T-helper 2 cell treated with Interferon-gamma antibody and Interleukin-4, amounts not matched to agents 5 μg/mL and 100 μg/mL, for 36 hours (primary cell): ENCODE results near the gene MBD4.
A peak's percentile ranks its signal among the peaks of the same experiment; 100 is the strongest.

ENCODE experiments used
- DNase-seq: peaks from one replicate; pipeline ENCODE4 v3.0.0; 2021; ENCODE audit warnings: low spot score
- H3K27ac Mint-ChIP-seq: one replicate; pipeline ENCODE4 v1.8.0; 2021; ENCODE audit warnings: mild to moderate bottlenecking, mixed read lengths
- H3K27me3 Mint-ChIP-seq: one replicate; pipeline ENCODE4 v1.8.0; 2021; ENCODE audit warnings: low read depth, mixed read lengths
- H3K36me3 Mint-ChIP-seq: one replicate; pipeline ENCODE4 v1.8.0; 2021; ENCODE audit warnings: low read depth, mixed read lengths
- H3K4me1 Mint-ChIP-seq: one replicate; pipeline ENCODE4 v1.8.0; 2021; ENCODE audit warnings: low read depth, mixed read lengths
- H3K4me3 Mint-ChIP-seq: one replicate; pipeline ENCODE4 v1.8.0; 2022; ENCODE audit warnings: mild to moderate bottlenecking, moderate library complexity, mixed read lengths
- H3K9me3 Mint-ChIP-seq: one replicate; pipeline ENCODE4 v1.8.0; 2021; ENCODE audit warnings: mixed read lengths

MBD4 gene

DNA sequence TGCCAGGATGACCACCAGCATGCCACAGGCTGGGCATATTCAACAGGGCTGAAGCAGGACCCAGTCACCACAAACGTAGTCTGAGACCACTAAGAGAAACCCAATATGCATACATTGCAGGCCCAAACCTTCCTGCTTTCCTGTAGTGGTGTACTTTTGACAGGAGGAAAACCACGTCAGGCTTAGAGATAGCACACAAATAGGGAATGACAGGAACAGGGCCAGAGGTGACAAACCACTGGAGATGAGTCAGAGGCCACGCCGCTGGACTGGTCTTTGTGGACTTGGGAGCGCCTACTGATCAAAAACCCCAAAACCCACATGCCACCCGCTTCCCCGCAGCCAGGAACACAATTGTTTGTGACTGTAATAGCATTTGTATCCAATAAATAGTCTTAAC lies 7.7 kb downstream of the MBD4 start:
- DNase-seq: no peak
- no peak overlapping the region for H3K4me3 Mint-ChIP-seq
- no peaks in the 10 kb centered on the region for H3K9me3 Mint-ChIP-seq
- peaks cover 53% of the 10 kb centered on the region for H3K36me3 Mint-ChIP-seq
- H3K4me1 Mint-ChIP-seq: peaks cover 40% of the 10 kb centered on the region
- peaks cover 7% of the 10 kb centered on the region for H3K27me3 Mint-ChIP-seq
- no peak overlapping the region for H3K27ac Mint-ChIP-seq

DNA sequence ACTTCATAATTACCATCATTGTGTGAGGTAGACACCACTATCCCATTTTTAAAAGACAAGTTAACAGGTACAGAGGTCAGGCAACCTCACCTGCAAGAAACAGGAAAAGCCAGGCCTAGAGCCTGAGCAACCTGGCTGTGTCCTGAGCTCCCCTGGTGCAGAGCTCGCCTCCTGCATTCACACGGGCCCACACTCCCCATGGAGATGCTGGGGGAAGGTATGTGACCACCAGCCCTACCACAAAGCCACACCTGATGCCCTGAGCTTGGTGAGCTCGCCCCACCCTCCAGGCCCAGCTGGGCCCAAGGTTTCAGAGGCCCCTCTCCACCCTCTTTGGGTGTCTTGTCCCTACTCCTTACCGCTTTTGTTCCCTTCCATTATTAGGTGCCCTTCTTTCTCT lies 10.1 kb downstream of the MBD4 start:
- peaks cover 23% of the 10 kb centered on the region for H3K4me1 Mint-ChIP-seq
- DNase-seq: no peak
- peaks cover 7% of the 10 kb centered on the region for H3K27me3 Mint-ChIP-seq
- peaks cover 37% of the 10 kb centered on the region for H3K36me3 Mint-ChIP-seq
- H3K27ac Mint-ChIP-seq: no peak overlapping the region
- no peaks in the 10 kb centered on the region for H3K9me3 Mint-ChIP-seq
- no peak overlapping the region for H3K4me3 Mint-ChIP-seq

DNA sequence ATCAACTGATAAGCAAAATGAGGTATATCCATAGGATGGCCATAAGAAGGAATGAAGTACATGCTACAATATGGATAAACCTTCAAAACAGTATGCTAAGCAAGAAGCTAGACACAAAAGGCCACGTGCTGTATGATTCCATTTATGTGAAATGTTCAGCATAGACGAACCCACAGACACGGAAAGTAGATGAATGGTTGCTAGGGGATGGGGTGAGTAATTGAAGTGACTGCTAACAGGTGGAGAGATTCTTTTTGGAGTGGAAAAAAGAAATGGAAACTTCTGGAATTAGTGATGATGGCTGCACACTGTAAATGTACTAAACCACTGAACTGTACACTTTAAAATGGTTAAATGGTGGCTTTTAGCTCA lies 10.7 kb downstream of the MBD4 start:
- H3K36me3 Mint-ChIP-seq: peaks cover 34% of the 10 kb centered on the region
- peak overlapping the region; percentile 1 for H3K27ac Mint-ChIP-seq
- no peak for DNase-seq

DNA sequence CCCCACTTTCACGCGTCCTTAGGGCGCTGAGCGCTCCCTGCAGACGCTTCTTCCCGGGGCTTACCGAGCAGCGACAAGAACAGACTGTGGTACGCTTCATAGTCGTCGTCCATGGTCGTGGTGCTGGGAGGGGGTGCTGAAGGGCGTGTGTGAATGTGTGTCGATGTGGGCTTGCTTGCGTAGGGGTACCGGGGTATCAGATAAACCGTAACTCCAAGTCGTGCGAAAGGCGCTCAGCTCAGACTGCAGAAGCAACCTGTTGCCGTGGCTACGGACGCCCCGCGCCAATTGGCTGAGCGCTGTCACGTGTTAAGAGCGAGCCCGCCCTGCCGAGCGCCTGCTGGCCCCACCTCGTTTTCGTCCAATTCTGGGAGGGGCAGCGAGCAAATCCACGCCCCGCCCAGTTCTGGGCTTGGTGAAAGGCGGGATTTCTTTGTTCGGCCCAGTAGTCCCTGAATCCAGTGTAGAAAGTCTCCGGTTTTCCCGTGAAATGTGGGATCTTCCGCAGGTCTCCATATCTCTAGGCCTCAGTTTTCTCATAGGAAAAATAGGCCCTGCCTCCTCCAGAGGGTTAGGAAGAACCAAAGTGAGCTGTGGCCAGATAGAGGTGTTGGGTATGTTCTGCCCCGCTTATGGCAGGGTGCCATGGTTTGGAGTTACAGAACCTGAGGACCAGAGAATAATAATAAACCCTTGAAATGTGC lies 11.2 kb downstream of the MBD4 start, which contains the start of gene EFCAB12:
Gene EFCAB12 (minus strand): TSS at position 261 of the 704 bp plus-strand sequence. CDS start 148 bp downstream, at position 113.
- peak; percentile 88 for DNase-seq
- H3K9me3 Mint-ChIP-seq: no peaks in the 10 kb centered on the region
- H3K4me3 Mint-ChIP-seq: peak within 1 kb of the TSS; percentile 80
- peaks cover 29% of the 10 kb centered on the region for H3K36me3 Mint-ChIP-seq
- peak within 1 kb of the TSS; percentile 47 for H3K27ac Mint-ChIP-seq
- H3K4me1 Mint-ChIP-seq: peaks cover 18% of the 10 kb centered on the region
- H3K27me3 Mint-ChIP-seq: peaks cover 7% of the 10 kb centered on the region

More for the DNA sequence above, 10.7 kb downstream of the MBD4 start:
- peaks cover 20% of the 10 kb centered on the region for H3K4me1 Mint-ChIP-seq
- peak overlapping the region; percentile 80 for H3K4me3 Mint-ChIP-seq
- peaks cover 7% of the 10 kb centered on the region for H3K27me3 Mint-ChIP-seq
- H3K9me3 Mint-ChIP-seq: no peaks in the 10 kb centered on the region

DNA sequence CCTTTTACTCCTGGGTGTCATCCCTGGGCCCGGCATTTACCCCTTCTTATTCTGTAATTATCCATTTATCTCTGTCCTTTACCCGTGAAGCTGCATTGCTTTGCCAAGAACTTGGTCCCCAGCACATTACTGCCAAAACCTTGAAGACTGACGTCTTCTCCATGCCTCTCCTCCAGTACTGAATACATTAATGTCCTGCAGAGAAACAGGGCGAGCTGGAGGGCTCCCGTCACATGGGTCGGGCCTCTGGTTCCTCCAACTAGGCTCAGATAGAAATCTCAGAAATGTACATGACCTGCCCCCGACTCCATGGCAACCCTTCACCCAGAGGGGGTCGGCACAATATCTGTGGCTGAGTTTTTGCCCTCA lies 11.8 kb downstream of the MBD4 start:
- Mint-ChIP-seq H3K27me3 (peaks cover 7% of the 10 kb centered on the region), H3K36me3 (peaks cover 25% of the 10 kb centered on the region), H3K4me1 (peaks cover 18% of the 10 kb centered on the region), H3K9me3 (no peaks in the 10 kb centered on the region), H3K4me3 (peak overlapping the region; percentile 80), H3K27ac (no peak overlapping the region)
- DNase-seq: no peak

DNA sequence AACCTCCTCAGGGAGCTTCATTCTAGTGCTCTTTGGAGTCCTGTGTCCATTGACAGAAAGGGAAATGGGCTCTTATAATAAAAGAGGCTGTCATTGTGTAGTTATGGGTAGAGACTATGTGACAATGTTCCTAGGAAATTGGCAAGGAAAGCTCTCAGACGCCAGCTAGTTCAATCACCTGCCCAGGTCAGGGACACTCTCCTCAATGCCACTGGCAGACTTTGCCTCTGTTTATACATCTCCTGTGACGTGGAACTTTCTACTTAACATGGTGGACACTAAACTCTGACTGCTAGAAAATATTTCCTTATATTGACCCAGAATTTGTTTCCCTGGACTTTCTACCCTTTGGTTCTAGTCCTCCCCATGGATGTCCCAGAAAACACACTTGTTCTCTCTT lies 14.1 kb downstream of the MBD4 start:
- Mint-ChIP-seq H3K9me3 (no peaks in the 10 kb centered on the region), H3K36me3 (peaks cover 13% of the 10 kb centered on the region), H3K4me3 (no peak overlapping the region), H3K27ac (no peak overlapping the region), H3K4me1 (peaks cover 18% of the 10 kb centered on the region), H3K27me3 (peaks cover 7% of the 10 kb centered on the region)
- no peak for DNase-seq

DNA sequence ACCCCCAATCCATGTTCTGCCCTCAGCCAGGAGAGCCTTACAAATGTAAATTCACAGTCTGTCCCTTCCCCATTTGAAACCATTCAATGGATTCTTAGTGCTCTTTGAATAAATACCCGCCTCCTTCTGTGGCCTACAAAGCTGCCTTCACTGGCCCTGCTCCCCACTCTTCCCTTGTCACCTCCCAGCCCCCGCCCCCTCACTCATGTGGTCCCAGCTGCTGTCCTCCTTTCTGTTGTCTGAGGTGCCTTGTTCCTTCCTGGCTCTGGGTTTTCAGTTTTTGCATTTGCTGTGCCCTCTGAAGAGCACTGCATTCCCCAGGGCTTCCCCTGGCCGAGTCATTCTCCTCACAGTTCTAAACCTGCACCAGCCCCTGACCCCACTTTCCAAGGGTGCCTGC lies 14.5 kb downstream of the MBD4 start:
- Mint-ChIP-seq H3K4me1 (peaks cover 18% of the 10 kb centered on the region), H3K27me3 (peaks cover 7% of the 10 kb centered on the region), H3K27ac (no peak overlapping the region), H3K9me3 (no peaks in the 10 kb centered on the region), H3K4me3 (no peak overlapping the region), H3K36me3 (peaks cover 9% of the 10 kb centered on the region)
- no peak for DNase-seq

DNA sequence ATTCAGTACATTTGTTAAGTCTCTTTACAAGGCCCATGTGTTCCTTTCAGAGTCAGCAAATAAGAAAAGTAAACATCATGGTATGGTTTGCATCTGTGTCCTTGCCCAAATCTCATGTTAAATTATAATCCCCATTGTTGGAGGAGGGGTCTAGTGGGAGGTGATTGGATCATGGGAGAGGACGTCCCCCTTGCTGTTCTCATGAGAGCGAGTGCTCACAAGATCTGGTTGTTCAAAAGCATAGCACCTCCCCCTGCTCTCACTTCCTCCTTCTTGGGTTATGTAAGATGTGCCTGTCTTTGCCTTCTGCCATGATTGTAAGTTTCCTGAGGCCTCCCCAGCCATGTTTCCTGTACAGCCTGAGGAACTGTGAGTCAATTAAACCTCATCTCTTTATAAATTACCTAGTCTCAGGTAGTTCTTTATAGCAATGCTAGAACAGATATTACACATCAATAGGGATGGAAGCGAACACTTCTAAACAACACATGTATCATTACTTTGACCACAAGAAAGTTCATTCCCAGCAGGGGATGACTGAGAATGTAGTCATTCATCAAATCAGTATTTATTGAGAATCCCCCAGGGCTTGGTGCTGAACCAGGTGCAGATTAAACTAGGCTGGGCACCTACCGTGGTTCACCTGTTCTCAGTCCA lies 15.4 kb downstream of the MBD4 start:
- H3K36me3 Mint-ChIP-seq: peaks cover 5% of the 10 kb centered on the region
- no peak overlapping the region for H3K27ac Mint-ChIP-seq
- H3K27me3 Mint-ChIP-seq: peaks cover 7% of the 10 kb centered on the region
- no peak for DNase-seq
- H3K4me1 Mint-ChIP-seq: peaks cover 13% of the 10 kb centered on the region
- no peaks in the 10 kb centered on the region for H3K9me3 Mint-ChIP-seq
- H3K4me3 Mint-ChIP-seq: no peak overlapping the region

DNA sequence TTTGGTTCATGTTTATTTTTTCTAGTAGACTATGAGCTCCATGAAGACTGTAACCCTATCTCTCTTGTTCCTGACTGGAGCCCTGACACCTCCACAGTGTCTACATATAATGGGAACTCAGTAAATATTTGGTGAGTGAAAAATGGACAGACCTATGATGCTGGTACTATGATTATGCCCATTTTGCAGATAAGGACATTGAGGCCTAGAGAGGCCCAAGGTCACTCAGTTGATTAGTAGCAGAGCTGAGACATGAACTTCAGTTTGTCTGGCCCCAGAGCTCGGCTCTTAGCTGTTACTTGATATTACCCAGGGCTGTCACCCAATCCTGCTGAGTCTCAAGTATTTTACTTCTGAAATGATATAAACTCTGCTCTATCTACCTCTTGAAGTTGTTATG lies 16.9 kb downstream of the MBD4 start:
- H3K4me1 Mint-ChIP-seq: peaks cover 2% of the 10 kb centered on the region

DNA sequence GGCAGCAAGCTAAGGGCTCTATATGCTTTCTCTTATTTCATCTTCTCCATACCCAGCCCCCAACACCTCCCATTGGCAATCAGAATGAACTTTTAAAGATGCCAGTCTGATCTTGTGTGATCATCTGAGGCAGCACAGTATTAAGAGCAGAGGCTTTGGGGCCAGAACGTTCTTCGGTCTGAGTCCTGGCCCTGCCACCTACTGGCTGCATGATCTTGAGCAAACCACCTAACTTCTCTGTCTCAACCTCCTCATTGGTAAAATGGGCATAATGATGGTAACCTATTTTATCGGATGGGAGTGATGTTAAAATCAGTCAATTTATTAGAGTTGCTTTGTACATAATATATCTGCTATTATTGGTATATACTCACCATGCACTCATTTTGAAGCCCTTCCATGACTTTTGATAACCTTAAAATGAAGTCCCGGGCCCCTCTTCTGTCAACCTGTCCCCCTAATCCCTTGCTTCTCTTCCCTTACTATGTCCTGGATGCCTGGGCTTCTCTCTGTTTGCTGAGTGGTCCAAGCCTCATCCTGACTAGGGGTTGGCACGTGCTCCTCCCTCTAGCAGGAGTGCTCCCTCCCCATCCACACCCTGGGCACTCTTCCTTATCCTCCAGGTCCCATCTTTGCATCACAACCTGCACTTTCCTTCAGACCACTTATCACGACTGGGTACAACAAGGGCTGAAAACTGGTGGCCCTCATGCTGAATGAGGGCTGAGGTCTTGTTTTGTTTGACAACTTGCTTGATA lies 17.6 kb downstream of the MBD4 start:
- peaks cover under 1% of the 10 kb centered on the region for H3K27me3 Mint-ChIP-seq
- DNase-seq: no peak
- no peak overlapping the region for H3K27ac Mint-ChIP-seq
- no peaks in the 10 kb centered on the region for H3K4me1 Mint-ChIP-seq
- H3K4me3 Mint-ChIP-seq: no peak overlapping the region
- no peaks in the 10 kb centered on the region for H3K36me3 Mint-ChIP-seq
- no peaks in the 10 kb centered on the region for H3K9me3 Mint-ChIP-seq

More for the DNA sequence above, 16.9 kb downstream of the MBD4 start:
- DNase-seq: no peak
- H3K9me3 Mint-ChIP-seq: no peaks in the 10 kb centered on the region
- H3K4me3 Mint-ChIP-seq: no peak overlapping the region
- peaks cover 5% of the 10 kb centered on the region for H3K27me3 Mint-ChIP-seq
- H3K36me3 Mint-ChIP-seq: no peaks in the 10 kb centered on the region
- no peak overlapping the region for H3K27ac Mint-ChIP-seq

DNA sequence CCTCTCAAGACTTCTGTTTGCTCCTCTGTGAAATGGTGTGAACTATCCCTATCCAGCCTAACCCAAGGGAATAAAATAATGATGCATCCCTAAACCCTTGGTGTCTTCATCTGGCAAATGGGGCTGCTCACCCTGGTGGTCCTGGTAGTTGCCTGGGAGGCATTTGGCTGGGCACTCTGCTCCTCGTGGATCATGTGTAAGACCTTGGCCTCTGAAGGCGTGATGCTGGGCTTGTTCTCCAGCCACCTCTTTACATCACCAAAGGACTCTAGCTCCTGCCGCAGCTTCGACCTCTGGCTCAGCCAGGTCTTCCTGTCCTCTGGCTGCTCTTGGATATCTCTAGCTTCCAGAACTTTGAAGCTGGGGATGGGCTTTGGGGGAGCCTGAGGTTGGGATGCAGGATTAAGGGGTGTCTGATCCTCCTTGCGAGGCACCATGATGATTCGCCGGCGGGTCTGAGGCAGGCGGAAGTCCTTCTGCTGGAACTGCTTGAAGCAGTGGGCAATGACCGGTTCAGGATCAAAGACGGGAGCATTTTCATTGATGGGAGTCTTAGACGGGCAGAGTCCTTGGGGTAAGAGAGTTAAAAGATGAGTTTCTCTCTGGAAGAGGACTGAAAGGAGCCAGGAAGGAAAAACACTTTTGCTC lies 18.4 kb downstream of the MBD4 start:
- H3K4me3 Mint-ChIP-seq: no peak overlapping the region
- no peak for DNase-seq
- H3K9me3 Mint-ChIP-seq: no peaks in the 10 kb centered on the region
- no peaks in the 10 kb centered on the region for H3K4me1 Mint-ChIP-seq
- no peak overlapping the region for H3K27ac Mint-ChIP-seq
- H3K36me3 Mint-ChIP-seq: no peaks in the 10 kb centered on the region
- H3K27me3 Mint-ChIP-seq: no peaks in the 10 kb centered on the region

DNA sequence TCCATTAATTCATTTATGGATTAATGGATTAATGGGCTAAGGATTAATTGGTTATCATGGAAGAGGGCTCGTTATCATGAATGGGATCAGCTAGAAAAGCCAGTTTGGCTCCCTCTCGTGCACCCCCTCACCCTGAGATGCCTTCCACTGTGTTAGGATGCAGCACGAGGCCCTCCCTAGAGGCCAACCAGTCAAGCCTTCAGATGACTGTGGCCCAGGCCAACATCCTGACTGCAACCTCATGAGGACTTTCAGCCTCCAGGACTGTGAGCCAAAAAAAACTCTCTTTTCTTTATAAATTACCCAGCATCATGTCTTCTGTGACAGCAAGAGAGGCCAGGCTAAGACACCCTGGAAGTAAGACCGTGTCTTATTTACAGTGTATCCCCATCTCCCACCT lies 20.3 kb downstream of the MBD4 start:
- H3K27me3 Mint-ChIP-seq: no peaks in the 10 kb centered on the region

DNA sequence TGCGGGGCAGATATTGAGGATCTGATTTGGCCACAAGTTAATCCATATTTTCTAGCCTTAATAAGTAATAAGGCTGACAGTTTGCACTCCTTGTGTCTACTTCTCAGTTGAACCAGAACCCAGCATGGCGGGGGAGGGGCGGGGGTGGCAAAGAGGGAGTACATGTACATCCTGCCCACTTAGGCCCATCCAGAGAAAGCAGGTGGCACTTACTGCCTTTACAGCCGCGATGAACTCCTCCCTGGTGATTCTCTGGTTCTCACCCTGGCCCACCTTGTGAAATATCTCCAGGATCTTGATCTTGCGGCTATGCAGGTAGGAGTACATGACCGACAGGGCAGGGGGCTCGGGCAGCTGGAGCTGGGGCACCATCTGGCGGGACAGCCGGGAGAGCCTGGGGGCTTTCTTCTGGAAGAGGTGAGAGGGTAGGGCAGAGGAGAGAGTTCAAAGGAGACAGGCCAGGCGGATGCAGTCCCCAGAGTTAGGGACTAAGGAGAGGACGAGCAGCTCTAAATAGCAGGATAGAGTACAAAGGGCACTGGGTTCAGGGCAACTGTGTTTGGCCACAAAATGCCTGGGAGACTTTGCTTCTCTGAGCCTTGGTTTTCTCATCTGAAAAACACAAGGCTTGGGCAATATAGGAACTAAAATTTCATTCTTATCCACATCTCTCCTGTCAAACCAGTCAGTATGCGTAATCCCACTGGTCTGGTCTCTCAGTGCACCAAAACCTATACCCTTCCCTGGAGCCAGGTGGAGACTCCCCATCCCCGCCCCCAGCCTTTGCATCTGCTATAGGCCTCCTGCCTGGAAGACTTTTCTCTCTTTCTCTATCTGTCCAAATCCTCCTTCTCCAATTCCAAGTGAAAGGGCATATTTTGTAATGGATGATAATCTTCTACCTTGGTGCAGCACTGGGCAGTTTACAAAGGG lies 21.4 kb downstream of the MBD4 start:
- H3K4me3 Mint-ChIP-seq: no peak overlapping the region
- H3K27ac Mint-ChIP-seq: no peak overlapping the region
- no peaks in the 10 kb centered on the region for H3K9me3 Mint-ChIP-seq
- no peaks in the 10 kb centered on the region for H3K27me3 Mint-ChIP-seq
- H3K36me3 Mint-ChIP-seq: no peaks in the 10 kb centered on the region
- H3K4me1 Mint-ChIP-seq: no peaks in the 10 kb centered on the region
- DNase-seq: no peak

More for the DNA sequence above, 20.3 kb downstream of the MBD4 start:
- H3K36me3 Mint-ChIP-seq: no peaks in the 10 kb centered on the region
- H3K9me3 Mint-ChIP-seq: no peaks in the 10 kb centered on the region
- H3K4me3 Mint-ChIP-seq: no peak overlapping the region
- H3K27ac Mint-ChIP-seq: no peak overlapping the region
- no peaks in the 10 kb centered on the region for H3K4me1 Mint-ChIP-seq
- no peak for DNase-seq
